HG02852 (cell line): ENCODE data around the gene THOC5.

Source experiments
- ATAC-seq: cut with Tn5 transposase; IDR thresholded peaks from one replicate; pipeline ENCODE4 v1.9.1; 2021; ENCODE audit warnings: mild to moderate bottlenecking, moderate library complexity; ENCODE audit not compliant: unreplicated experiment

The THOC5 gene

GRCh38 chr22:29478326-29479276 is 75.0 kb downstream of the THOC5 start:
- ATAC-seq, result no peak

DNA sequence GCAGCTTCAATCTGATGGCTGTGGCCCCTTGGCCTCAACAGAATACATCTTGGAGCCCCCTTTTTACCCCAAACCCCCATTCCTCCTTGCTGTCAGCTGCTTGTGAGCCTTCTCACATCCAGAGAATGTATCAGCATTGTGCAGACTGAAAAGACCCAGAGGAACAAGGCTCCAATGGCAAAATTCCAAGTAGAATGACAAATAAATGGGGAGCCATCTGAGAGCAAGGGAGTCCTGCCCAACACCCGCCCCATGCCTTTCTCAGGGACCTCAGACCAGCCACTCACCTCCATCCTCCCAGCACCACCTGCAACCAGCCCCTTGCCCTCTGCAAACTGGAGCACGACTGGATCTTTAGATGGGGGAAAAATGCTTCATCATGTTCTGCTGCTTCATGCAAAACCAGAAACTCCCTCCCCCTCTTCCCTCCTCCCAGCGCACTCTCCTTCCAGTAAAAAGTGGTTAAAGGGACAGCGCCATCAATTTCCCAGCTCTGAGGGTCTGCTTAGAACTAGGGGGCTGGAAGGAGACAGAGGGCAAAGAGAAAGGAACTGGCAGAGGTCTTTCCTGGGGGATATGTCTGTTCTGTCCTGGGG is 75.7 kb downstream of the THOC5 start:
- no peak for ATAC-seq

DNA sequence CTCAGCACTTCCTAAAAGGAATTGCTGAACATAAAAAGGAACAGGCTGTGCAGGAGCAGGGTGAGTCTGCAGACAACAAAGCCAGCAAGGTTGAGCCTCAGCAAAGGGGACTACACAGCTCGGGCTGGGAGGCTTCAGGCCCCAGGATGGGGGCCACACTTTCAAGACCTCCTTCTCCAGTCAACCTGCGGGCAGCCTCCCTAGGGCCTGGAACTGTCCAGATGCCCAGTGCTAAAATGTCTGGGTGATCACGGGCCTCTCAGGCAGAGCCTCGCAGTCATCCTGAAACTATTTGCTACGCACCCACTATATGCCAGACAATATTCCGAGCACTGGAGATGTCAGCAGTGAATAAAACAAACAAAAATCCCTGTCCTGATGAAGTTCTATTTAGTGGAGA is 77.4 kb downstream of the THOC5 start:
- no peak for ATAC-seq

DNA sequence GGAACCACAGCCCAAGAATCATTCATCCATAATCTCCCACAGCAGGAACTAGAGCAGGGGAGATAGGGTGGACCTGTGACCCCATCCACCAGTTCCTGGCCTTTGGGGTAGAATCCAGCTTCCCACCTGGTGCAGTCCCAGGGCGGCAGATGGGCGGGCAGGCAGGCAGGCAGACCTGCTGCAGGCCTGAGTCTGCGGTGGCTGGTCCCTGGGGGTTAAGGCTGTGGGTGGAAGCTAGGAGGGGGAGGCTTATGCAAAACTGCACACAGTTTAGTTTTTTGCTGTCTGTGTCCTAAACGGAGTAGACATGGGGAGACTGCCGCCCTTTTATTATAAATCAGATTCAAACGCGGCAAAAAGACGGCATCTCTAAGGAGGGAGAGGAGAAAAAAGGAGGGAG is 78.0 kb downstream of the THOC5 start:
- ATAC-seq, result no peak

DNA sequence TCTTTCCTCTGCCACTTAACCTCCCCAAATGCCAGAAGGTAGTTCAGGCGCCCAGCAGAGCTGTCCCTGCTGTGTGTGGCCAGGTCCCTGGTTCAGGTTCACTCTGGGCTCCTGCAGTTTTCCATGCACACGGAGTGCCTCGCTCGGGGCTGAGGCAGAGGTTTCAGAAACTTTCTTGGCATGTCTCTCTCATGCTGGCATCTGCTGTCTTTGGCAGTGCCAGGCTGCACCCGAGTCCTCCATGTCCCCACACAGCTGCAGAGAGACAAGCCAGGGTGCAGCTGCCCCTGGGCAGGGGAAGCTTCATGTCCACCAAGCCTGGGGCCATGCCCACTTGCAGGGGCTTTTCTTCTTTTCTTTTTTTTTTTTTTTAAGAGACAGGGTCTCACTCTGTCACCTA is 80.6 kb downstream of the THOC5 start:
- ATAC-seq, result no peak

- ATAC-seq, result no peak
Observed at GRCh38 chr22:29470159-29470855, 83.2 kb downstream of the THOC5 start.

- no peak for ATAC-seq
Observed at GRCh38 chr22:29469755-29470154, 83.8 kb downstream of the THOC5 start.

- no peak for ATAC-seq
Observed at GRCh38 chr22:29464581-29464980, 89.0 kb downstream of the THOC5 start.

- ATAC-seq, result no peak
Observed at GRCh38 chr22:29463629-29464028, 89.9 kb downstream of the THOC5 start.

GRCh38 chr22:29461263-29461662 is 92.3 kb downstream of the THOC5 start:
- no peak for ATAC-seq

DNA sequence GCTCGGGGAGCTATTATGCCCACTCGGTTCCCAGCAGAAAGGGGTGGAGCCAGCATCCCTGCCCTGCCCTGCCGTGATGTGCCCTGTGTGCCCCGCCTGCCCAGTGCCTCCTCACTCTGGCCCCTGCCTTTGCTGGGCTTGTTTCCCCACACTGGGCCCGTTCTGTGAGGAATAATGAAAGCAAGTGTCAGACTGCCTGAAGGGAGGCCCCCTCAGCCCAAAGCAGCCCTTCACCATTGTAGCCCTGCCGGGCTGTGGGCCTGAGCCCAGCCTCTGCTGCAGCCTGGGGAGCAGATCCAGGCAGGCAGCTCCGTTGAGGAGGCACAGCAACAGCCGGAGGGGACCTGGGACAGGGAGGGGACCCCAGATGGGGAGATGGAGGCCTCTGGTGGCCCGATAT is 93.8 kb downstream of the THOC5 start:
- no peak for ATAC-seq

DNA sequence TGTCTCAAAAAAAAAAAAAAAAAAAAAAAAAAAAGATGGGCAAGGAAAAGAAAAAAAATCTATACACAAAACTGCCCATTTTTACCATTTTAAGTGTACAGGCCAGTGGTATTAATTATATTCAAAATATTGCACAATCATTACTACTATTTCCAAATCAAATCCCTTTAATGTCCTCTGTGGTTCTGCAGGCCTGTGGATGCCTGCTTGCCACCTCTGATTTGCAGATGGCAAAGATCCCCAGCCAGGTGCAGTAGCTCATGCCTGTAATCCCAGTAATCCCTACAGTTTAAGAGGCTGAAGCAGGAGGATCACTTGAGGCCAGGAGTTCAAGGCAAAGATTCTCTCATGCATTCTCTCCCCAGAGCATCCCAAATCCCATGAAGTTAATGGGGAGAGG is 95.0 kb downstream of the THOC5 start:
- ATAC-seq, result no peak

GRCh38 chr22:29457730-29458129 is 95.8 kb downstream of the THOC5 start:
- no peak for ATAC-seq

DNA sequence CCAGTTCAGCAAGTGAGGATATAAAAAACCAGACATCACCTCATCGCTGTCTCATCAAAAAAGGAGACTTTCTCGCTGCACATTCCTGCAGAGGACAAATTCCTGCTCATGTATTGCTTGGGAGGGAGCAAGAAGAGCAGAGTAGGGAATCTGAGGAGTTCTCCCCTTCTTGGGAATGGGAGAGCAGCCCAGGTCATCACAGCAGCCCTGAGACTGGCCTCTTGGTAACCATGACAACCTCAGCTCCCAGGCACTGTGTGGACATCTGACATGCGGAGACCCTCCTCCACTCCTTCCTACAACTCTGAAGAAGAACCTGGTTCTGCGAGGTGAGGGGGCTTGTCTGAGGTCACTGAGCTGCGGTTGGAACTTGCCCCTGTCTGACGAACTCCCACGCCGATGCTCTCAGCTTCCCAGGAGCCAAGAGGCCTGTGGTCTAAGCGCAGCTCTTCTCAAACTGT is 97.3 kb downstream of the THOC5 start:
- ATAC-seq, result no peak
